GM12878 (cell line): ENCODE measurements around the gene GTPBP1. TPM values are rescaled to one million over a fixed set of nuclear protein-coding genes. Genes with fewer than 3 reads are reported as not detected.

Experiments used
- BRCA1 ChIP-seq: IDR thresholded peaks from 2 replicates; pipeline ENCODE4 v1.6.1; 2011; ENCODE audit warnings: low read depth, low read length, improper control_type of control experiment
- CEBPB ChIP-seq, 2 experiments: fragments of 150-350 bp in 1 of 2; IDR thresholded peaks; 2 replicates each; pipeline ENCODE4 v1.6.1; 2012 to 2014; ENCODE audit warnings: low read depth in 2 of 2, low read length in 2 of 2, borderline replicate concordance in 1 of 2, inconsistent platforms in 1 of 2
- CTCF ChIP-seq, 3 experiments: IDR thresholded peaks in 2 of 3; conservative IDR thresholded peaks in 1 of 3; 2 replicates each; pipeline ENCODE4 v1.5.1; 2011; ENCODE audit warnings: low read depth in 3 of 3, low read length in 3 of 3, mild to moderate bottlenecking in 3 of 3, control low read depth in 2 of 3, moderate library complexity in 2 of 3, inconsistent platforms in 1 of 3, mixed read lengths in 1 of 3; ENCODE audit not compliant: control insufficient read depth in 2 of 3, insufficient read depth in 1 of 3; ENCODE audit errors: extremely low read depth in 1 of 3
- HSF1 ChIP-seq: fragments of 150-350 bp; IDR thresholded peaks from 2 replicates; pipeline ENCODE4 v1.6.1; 2014; ENCODE audit warnings: mild to moderate bottlenecking, low read depth, low read length
- IKZF1 ChIP-seq: fragments of 450-650 bp; conservative IDR thresholded peaks from 2 replicates; pipeline ENCODE4 v1.6.1; 2017; ENCODE audit warnings: antibody characterized with exemption, mild to moderate bottlenecking
- MEF2A ChIP-seq: IDR thresholded peaks from 2 replicates; pipeline ENCODE4 v1.6.1; 2011; ENCODE audit warnings: low read depth, mild to moderate bottlenecking, low read length, moderate library complexity; ENCODE audit not compliant: insufficient read depth
- MYC ChIP-seq: IDR thresholded peaks from 2 replicates; pipeline ENCODE4 v1.6.1; 2011; ENCODE audit warnings: mild to moderate bottlenecking, low read length, moderate library complexity, inconsistent platforms; ENCODE audit not compliant: insufficient read depth, insufficient replicate concordance, insufficient read length, severe bottlenecking
- NBN ChIP-seq: fragments of 450-650 bp; IDR thresholded peaks from 2 replicates; pipeline ENCODE4 v1.6.1; 2016
- NKRF ChIP-seq: fragments of 450-650 bp; conservative IDR thresholded peaks from 2 replicates; pipeline ENCODE4 v1.6.1; 2017; ENCODE audit warnings: mild to moderate bottlenecking, moderate library complexity
- PBX3 ChIP-seq: IDR thresholded peaks from 2 replicates; pipeline ENCODE4 v1.6.1; 2011; ENCODE audit warnings: mild to moderate bottlenecking, low read depth, low read length, moderate library complexity; ENCODE audit not compliant: insufficient replicate concordance
- POU2F2 ChIP-seq: IDR thresholded peaks from 3 replicates; pipeline ENCODE4 v1.6.1; 2011; ENCODE audit warnings: low read depth, mild to moderate bottlenecking, low read length, borderline replicate concordance
- RBBP5 ChIP-seq: fragments of 200-600 bp; sonication (generic); conservative IDR thresholded peaks from 2 replicates; pipeline ENCODE4 v1.6.1; 2016
- SKIL ChIP-seq: fragments of 450-650 bp; IDR thresholded peaks from 2 replicates; pipeline ENCODE4 v1.6.1; 2017; ENCODE audit warnings: mild to moderate bottlenecking, low read depth, inconsistent platforms; ENCODE audit not compliant: poor library complexity, severe bottlenecking
- TCF12 ChIP-seq: IDR thresholded peaks from 2 replicates; pipeline ENCODE4 v1.6.1; 2011; ENCODE audit warnings: low read depth, mild to moderate bottlenecking, low read length
- ZBTB4 ChIP-seq: fragments of 450-650 bp; formaldehyde crosslinking; IDR thresholded peaks from 2 replicates; pipeline ENCODE4 v1.4.0; 2022; ENCODE audit warnings: mild to moderate bottlenecking, moderate library complexity
- polyA plus RNA-seq, 11 experiments: library from polyadenylated mRNA; depleted of rRNA in 4 of 11; unstranded in 6 of 11; stranded (reverse) in 5 of 11; fragments of >200 nt; fragmentation: Nextera tagmentation in 4 of 11; fragmentation: Illumina TruSeq in 1 of 11; extraction: Ambion mirVana in 4 of 11; extraction: Trizol in 1 of 11; gene quantifications; 1 replicate in 1 of 11; 2 replicates in 10 of 11; pipeline versions ENCODE4 v1.2.1 to v1.2.3, GENCODE V29; 2011 to 2016; ENCODE audit warnings: inconsistent platforms in 2 of 11, missing spikeins in 2 of 11, low read depth in 1 of 11
- total RNA-seq, 4 experiments: library from RNA; depleted of rRNA in 3 of 4; stranded (reverse); fragments of >200 nt in 3 of 4; fragmentation: Illumina TruSeq in 1 of 4; extraction: Trizol in 1 of 4; gene quantifications; 2 replicates each; pipeline versions ENCODE4 v1.2.1 to v1.2.3, GENCODE V29; 2013 to 2021

The GTPBP1 gene
- total and polyA plus RNA-seq, 10 of the 15 experiments (the other 5 are each of a cell fraction or from before 2014, with no cell fraction given): 0.89 to 63.1 (median 34.2) TPM

- TF ChIP-seq SKIL (peak; percentile 16), CEBPB (IDR thresholded peaks at IDR 0.05; ENCODE audit: borderline replicate concordance in 1 of 2, low read depth in 2 of 2, low read length in 2 of 2) (no peak), NBN (no peak), POU2F2 (peak; percentile 9; the same call in 1 of the 3 replicates), PBX3 (peak; percentile 69), ZBTB4 (CRISPR knock-in tag) (no peak), TCF12 (no peak), NKRF (0 out of 2 replicates have a peak, but pooled peaks have one; percentile 41), HSF1 (no peak), CTCF (IDR thresholded peaks at IDR 0.05 in 2 of 3, conservative IDR thresholded peaks at IDR 0.05 in 1 of 3; ENCODE audit: control insufficient read depth in 2 of 3, extremely low read depth in 1 of 3, insufficient read depth in 1 of 3, low read depth in 3 of 3, low read length in 3 of 3) (0 out of 6 replicates have a peak, but pooled peaks of 1 of the 3 experiments have one; percentile 3), BRCA1 (no peak), RBBP5 (no peak), IKZF1 (peak; percentile 67), MEF2A (no peak), MYC (no peak)
Measured at GRCh38 chr22:38753948-38754750, 48.4 kb downstream of the GTPBP1 start (continued).
